Ascending aorta (tissue), 2 donors: ENCODE measurements around the gene CNEP1R1. TPM values are rescaled to one million over a fixed set of nuclear protein-coding genes. Genes with fewer than 3 reads are reported as not detected.

Source experiments
- DNase-seq, 2 donors: peaks; one replicate each; pipeline ENCODE4 v3.0.0-alpha.2; 2019; ENCODE audit warnings: low spot score in 2 of 2
- H3K27ac ChIP-seq, 2 donors: fragments of 200-600 bp; sonication (generic); one replicate each; pipeline ENCODE4 v1.5.1; 2016 to 2017; ENCODE audit warnings: mild to moderate bottlenecking in 1 of 2
- H3K27me3 ChIP-seq: fragments of 200-600 bp; sonication (generic); one replicate; pipeline ENCODE4 v1.5.1; 2017
- H3K36me3 ChIP-seq, 2 donors: fragments of 200-600 bp; sonication (generic); one replicate each; pipeline ENCODE4 v1.5.1; 2016
- H3K4me1 ChIP-seq, 2 donors: fragments of 200-600 bp; sonication (generic); one replicate each; pipeline ENCODE4 v1.5.1; 2016 to 2017; ENCODE audit warnings: mild to moderate bottlenecking in 1 of 2
- H3K4me3 ChIP-seq, 2 donors: fragments of 200-600 bp; sonication (generic); one replicate each; pipeline ENCODE4 v1.5.1; 2016 to 2017; ENCODE audit warnings: mild to moderate bottlenecking in 1 of 2
- H3K9me3 ChIP-seq, 2 donors: fragments of 200-600 bp; sonication (generic); one replicate each; pipeline ENCODE4 v1.5.1; 2016
- CTCF ChIP-seq, 3 experiments: fragments of 200-600 bp in 2 of 3; fragments of 450-650 bp in 1 of 3; sonication (generic) in 2 of 3; IDR thresholded peaks; one replicate each; pipeline ENCODE4 v1.5.1; 2016 to 2019; ENCODE audit warnings: antibody characterized with exemption in 3 of 3, mild to moderate bottlenecking in 1 of 3, moderate library complexity in 1 of 3
- intact Hi-C: fragments of 100-400 bp; cut with DNase I; formaldehyde crosslinking; loops from one replicate; pipeline ENCODE4 v1.15.1; 2023
- total RNA-seq: library from RNA; depleted of rRNA; stranded (reverse); fragments of >200 nt; gene quantifications from one replicate; pipeline ENCODE4 v1.1.0, GENCODE V29; 2016

CNEP1R1 gene
- 5.9 TPM for total RNA-seq

GRCh38 chr16:50024684-50025536 is at the start of gene CNEP1R1:
Gene CNEP1R1, plus strand, starts transcription at chr16:50025225. Its CDS starts 91 bp downstream, at chr16:50025316.
- peak; percentile 81 to 97 for DNase-seq
- H3K27ac ChIP-seq: peak within 1 kb of the TSS; percentile 71 to 86
- peak; percentile 99 to 100 (median 100) for TF ChIP-seq CTCF (IDR thresholded peaks at IDR 0.05)
- H3K36me3 ChIP-seq: peaks cover 0 to 3% of the 10 kb centered on the region in 2 donors
- H3K9me3 ChIP-seq: no peaks in the 10 kb centered on the region
- H3K4me3 ChIP-seq: peak within 1 kb of the TSS; percentile 85 to 92
- H3K27me3 ChIP-seq: no peaks in the 10 kb centered on the region
- peaks cover 2 to 7% of the 10 kb centered on the region in 2 donors for H3K4me1 ChIP-seq
- intact Hi-C loops: loop anchor here (1.0 to 5.0 kb wide), 9 partner anchors 41 to 782 kb away; partner anchors contain the start of genes TENT4B and ZNF423

GRCh38 chr16:49977427-49977826 is 47.6 kb upstream of the CNEP1R1 start:
- H3K4me3 ChIP-seq: no peak overlapping the region
- intact Hi-C loops: no loop called here
- H3K4me1 ChIP-seq: no peaks in the 10 kb centered on the region
- TF ChIP-seq CTCF (IDR thresholded peaks at IDR 0.05): no peak
- no peak for DNase-seq
- no peaks in the 10 kb centered on the region for H3K27me3 ChIP-seq
- H3K27ac ChIP-seq: no peak overlapping the region
- H3K9me3 ChIP-seq: no peaks in the 10 kb centered on the region
- H3K36me3 ChIP-seq: no peaks in the 10 kb centered on the region

GRCh38 chr16:49978569-49979326 is 46.3 kb upstream of the CNEP1R1 start:
- no peak overlapping the region for H3K27ac ChIP-seq
- H3K4me1 ChIP-seq: no peaks in the 10 kb centered on the region
- intact Hi-C loops: no loop called here
- H3K27me3 ChIP-seq: no peaks in the 10 kb centered on the region
- no peaks in the 10 kb centered on the region for H3K9me3 ChIP-seq
- TF ChIP-seq CTCF (IDR thresholded peaks at IDR 0.05): no peak
- H3K4me3 ChIP-seq: no peak overlapping the region
- DNase-seq: no peak
- no peaks in the 10 kb centered on the region for H3K36me3 ChIP-seq

GRCh38 chr16:49980166-49980565 is 44.9 kb upstream of the CNEP1R1 start:
- no peaks in the 10 kb centered on the region for H3K4me1 ChIP-seq
- intact Hi-C loops: no loop called here
- DNase-seq: no peak

More at GRCh38 chr16:49980166-49980565, 44.9 kb upstream of the CNEP1R1 start:
- Histone ChIP-seq H3K27ac (no peak overlapping the region), H3K4me3 (no peak overlapping the region), H3K27me3 (no peaks in the 10 kb centered on the region), H3K36me3 (no peaks in the 10 kb centered on the region), H3K9me3 (no peaks in the 10 kb centered on the region)
- TF ChIP-seq CTCF (IDR thresholded peaks at IDR 0.05): no peak
